Right cardiac atrium (tissue), 5 donors: ENCODE measurements around the gene QSOX2. TPM values are rescaled to one million over a fixed set of nuclear protein-coding genes. Genes with fewer than 3 reads are reported as not detected.

Source experiments
- ATAC-seq, 2 donors: fragments of 200-7000 bp; cut with Tn5 transposase; one replicate each; pipeline versions ENCODE4 v1.8.0 to v1.9.1; 2020; ENCODE audit warnings: moderate library complexity in 2 of 2, mild to moderate bottlenecking in 1 of 2
- DNase-seq, 3 donors: peaks; one replicate each; pipeline ENCODE4 v3.0.0-alpha.2; 2020
- H3K27ac ChIP-seq: one replicate; pipeline ENCODE4 v1.5.1; 2013; ENCODE audit warnings: mild to moderate bottlenecking, low read length, control low read depth, moderate library complexity
- H3K27me3 ChIP-seq: one replicate; pipeline ENCODE4 v1.6.1; 2013; ENCODE audit not compliant: control insufficient read depth, insufficient read depth
- H3K4me1 ChIP-seq: one replicate; pipeline ENCODE4 v1.6.1; 2013; ENCODE audit warnings: low read length; ENCODE audit not compliant: control insufficient read depth, insufficient read depth
- H3K4me3 ChIP-seq: one replicate; pipeline ENCODE4 v1.5.1; 2013; ENCODE audit warnings: low read length, control low read depth
- H3K9me3 ChIP-seq: one replicate; pipeline ENCODE4 v1.6.1; 2013; ENCODE audit warnings: low read length; ENCODE audit not compliant: control insufficient read depth
- WGBS: extraction: QIAGEN DNeasy Blood & Tissue Kit; methylation state at CpG from one replicate; pipeline ENCODE4 v1.1.7; 2013; 5-methylcytosine and 5-hydroxymethylcytosine counted together
- intact Hi-C, 4 donors: fragments of 100-400 bp; cut with DNase I; formaldehyde crosslinking; loops; one replicate each; pipeline versions ENCODE4 v1.11.0 to v1.14.0; 2022 to 2023
- polyA plus RNA-seq: library from polyadenylated mRNA; stranded (reverse); fragments of 200-250 nt; gene quantifications from one replicate; pipeline ENCODE4 v1.2.3, GENCODE V29; 2013
- total RNA-seq, 4 donors: library from RNA; stranded (reverse); fragmentation: NEBNext Ultra II Directional; extraction: Animal tissue kit (Norgen Biotek cat#: 25700); gene quantifications; one replicate each; pipeline ENCODE4 v1.2.1, GENCODE V29; 2021
- donor health status: healthy with polysubstance abuse.
- donor health status: DM: no; HTN: yes; CAD: no.
- donor health status: DM: no; HTN: no; CAD: no.
- donor health status: DM: no; HTN: yes; CAD: no; lungs with severe emphysema.
- donor health status: DM: yes; HTN: yes; CAD: no.

QSOX2 gene
- total and polyA plus RNA-seq, 5 donors: 4.5 to 9.0 (median 6.8) TPM

- ATAC-seq (peak; percentile 23 to 56), DNase-seq (peak in 1 of 3 donors; percentile 69)
- Histone ChIP-seq H3K4me1 (no peaks in the 10 kb centered on the region), H3K4me3 (no peak within 1 kb of the TSS), H3K9me3 (no peaks in the 10 kb centered on the region), H3K27me3 (no peaks in the 10 kb centered on the region), H3K27ac (no peak within 1 kb of the TSS)
- intact Hi-C loops: no loop called here
- 8% methylated on average over 70 of the region's 70 CpGs for WGBS
Observed at GRCh38 chr9:136204838-136205706, 40.5 kb downstream of the QSOX2 start, which contains the start of gene LHX3. LHX3 (minus strand) TSS chr9:136205128; CDS start chr9:136205012, 116 bp downstream.

GRCh38 chr9:136204145-136204805, 41.3 kb downstream of the QSOX2 start:
- 43% methylated on average over 25 of the region's 25 CpGs for WGBS
- H3K27me3 ChIP-seq: no peaks in the 10 kb centered on the region
- ATAC-seq (no peak), DNase-seq (no peak)
- no peak overlapping the region for H3K4me3 ChIP-seq
- H3K9me3 ChIP-seq: no peaks in the 10 kb centered on the region
- no peak overlapping the region for H3K27ac ChIP-seq
- intact Hi-C loops: no loop called here
- no peaks in the 10 kb centered on the region for H3K4me1 ChIP-seq

GRCh38 chr9:136203408-136204144, 42.0 kb downstream of the QSOX2 start:
- H3K27ac ChIP-seq: no peak overlapping the region
- WGBS: 18% methylated on average over 33 of the region's 33 CpGs
- H3K9me3 ChIP-seq: no peaks in the 10 kb centered on the region
- no peak overlapping the region for H3K4me3 ChIP-seq
- H3K27me3 ChIP-seq: no peaks in the 10 kb centered on the region
- intact Hi-C loops: no loop called here
- no peaks in the 10 kb centered on the region for H3K4me1 ChIP-seq
- ATAC-seq: no peak
- DNase-seq: no peak

GRCh38 chr9:136202454-136203407, 42.9 kb downstream of the QSOX2 start:
- H3K4me3 ChIP-seq: no peak overlapping the region
- no peaks in the 10 kb centered on the region for H3K27me3 ChIP-seq
- intact Hi-C loops: no loop called here
- DNase-seq: no peak
- no peak overlapping the region for H3K27ac ChIP-seq
- WGBS: 10% methylated on average over 96 of the region's 99 CpGs
- H3K9me3 ChIP-seq: no peaks in the 10 kb centered on the region
- H3K4me1 ChIP-seq: no peaks in the 10 kb centered on the region
- no peak for ATAC-seq

- no peak overlapping the region for H3K4me3 ChIP-seq
- WGBS: 6% methylated on average over 85 of the region's 85 CpGs
- intact Hi-C loops: no loop called here
- DNase-seq (no peak), ATAC-seq (no peak)
- no peak overlapping the region for H3K27ac ChIP-seq
- no peaks in the 10 kb centered on the region for H3K9me3 ChIP-seq
- no peaks in the 10 kb centered on the region for H3K4me1 ChIP-seq
- no peaks in the 10 kb centered on the region for H3K27me3 ChIP-seq
Observed at GRCh38 chr9:136201609-136202453, 43.8 kb downstream of the QSOX2 start.

- no peak overlapping the region for H3K27ac ChIP-seq
- DNase-seq: no peak
Observed at GRCh38 chr9:136201174-136201573, 44.4 kb downstream of the QSOX2 start.

GRCh38 chr9:136200424-136200823, 45.2 kb downstream of the QSOX2 start:
- Histone ChIP-seq H3K4me3 (no peak overlapping the region), H3K9me3 (no peaks in the 10 kb centered on the region), H3K4me1 (no peaks in the 10 kb centered on the region), H3K27ac (no peak overlapping the region), H3K27me3 (no peaks in the 10 kb centered on the region)
- no peak for ATAC-seq
- 44% methylated on average over 19 of the region's 19 CpGs for whole genome bisulfite sequencing
- DNase-seq: no peak
- intact Hi-C loops: no loop called here

More at GRCh38 chr9:136201174-136201573, 44.4 kb downstream of the QSOX2 start:
- intact Hi-C loops: no loop called here
- Histone ChIP-seq H3K9me3 (no peaks in the 10 kb centered on the region), H3K4me1 (no peaks in the 10 kb centered on the region), H3K27me3 (no peaks in the 10 kb centered on the region), H3K4me3 (no peak overlapping the region)
- ATAC-seq: no peak
- WGBS: 45% methylated on average over 13 of the region's 13 CpGs

GRCh38 chr9:136199391-136200288, 46.0 kb downstream of the QSOX2 start:
- no peaks in the 10 kb centered on the region for H3K9me3 ChIP-seq
- no peaks in the 10 kb centered on the region for H3K27me3 ChIP-seq
- no peak overlapping the region for H3K27ac ChIP-seq
- intact Hi-C loops: no loop called here
- H3K4me1 ChIP-seq: no peaks in the 10 kb centered on the region
- WGBS: 9% methylated on average over 71 of the region's 71 CpGs
- ATAC-seq (no peak), DNase-seq (no peak)
- H3K4me3 ChIP-seq: no peak overlapping the region

- DNase-seq: no peak
- ATAC-seq: no peak
- 1% methylated on average over 62 of the region's 62 CpGs for WGBS
- Histone ChIP-seq H3K27me3 (no peaks in the 10 kb centered on the region), H3K27ac (no peak overlapping the region), H3K4me1 (no peaks in the 10 kb centered on the region), H3K9me3 (no peaks in the 10 kb centered on the region), H3K4me3 (no peak overlapping the region)
- intact Hi-C loops: no loop called here
Observed at GRCh38 chr9:136198605-136199083, 47.0 kb downstream of the QSOX2 start.
